ENCODE measurements around the gene CDH4. TPM values are rescaled to one million over a fixed set of nuclear protein-coding genes. Genes with fewer than 3 reads are reported as not detected.

The CDH4 gene
- total and polyA plus RNA-seq, 3 experiments from 2014 or later = 0.22 TPM; not detected in 2

GRCh38 chr20:61756966-61757677 is 505.1 kb downstream of the CDH4 start:
- ChIA-PET POLR2A (no interaction called here), CTCF (no interaction called here)
- H3K27me3 ChIP-seq (ENCODE audit: insufficient read depth, low read length, poor library complexity, severe bottlenecking) = no peaks in the 10 kb centered on the region
- no peak overlapping the region for H3K27ac ChIP-seq (ENCODE audit: low read depth, low read length)
- Mint-ChIP-seq H3K4me3 (no peak overlapping the region), H3K27me3 (no peaks in the 10 kb centered on the region), H3K36me3 (no peaks in the 10 kb centered on the region), H3K9me3 (peaks cover 0 to 7% (median 0%) of the 10 kb centered on the region in 5 donors), H3K27ac (no peak overlapping the region), H3K4me1 (no peaks in the 10 kb centered on the region)
- H3K36me3 ChIP-seq (ENCODE audit: insufficient read depth, low read length) = no peaks in the 10 kb centered on the region
- H3K4me3 ChIP-seq (ENCODE audit: low read length) = no peak overlapping the region
- H3K4me1 ChIP-seq (ENCODE audit: insufficient read depth, low read length) = no peaks in the 10 kb centered on the region
- H3K9me3 ChIP-seq (ENCODE audit: low read length) = no peaks in the 10 kb centered on the region
- no peak for DNase-seq

GRCh38 chr20:61757678-61758563 is 505.9 kb downstream of the CDH4 start:
- Mint-ChIP-seq H3K36me3 (no peaks in the 10 kb centered on the region), H3K4me1 (no peaks in the 10 kb centered on the region), H3K27me3 (no peaks in the 10 kb centered on the region), H3K9me3 (peaks cover 0 to 5% (median 0%) of the 10 kb centered on the region in 5 donors), H3K4me3 (no peak overlapping the region), H3K27ac (no peak overlapping the region)
- no peak overlapping the region for H3K4me3 ChIP-seq (ENCODE audit: low read length)
- no peaks in the 10 kb centered on the region for H3K27me3 ChIP-seq (ENCODE audit: insufficient read depth, low read length, poor library complexity, severe bottlenecking)
- CTCF ChIA-PET = no interaction called here
- no peaks in the 10 kb centered on the region for H3K9me3 ChIP-seq (ENCODE audit: low read length)
- DNase-seq = no peak
- H3K27ac ChIP-seq (ENCODE audit: low read depth, low read length) = no peak overlapping the region
- H3K36me3 ChIP-seq (ENCODE audit: insufficient read depth, low read length) = no peaks in the 10 kb centered on the region
- no peaks in the 10 kb centered on the region for H3K4me1 ChIP-seq (ENCODE audit: insufficient read depth, low read length)
- POLR2A ChIA-PET = no interaction called here

- H3K4me1 ChIP-seq (ENCODE audit: insufficient read depth, low read length) = no peaks in the 10 kb centered on the region
- H3K36me3 ChIP-seq (ENCODE audit: insufficient read depth, low read length) = no peaks in the 10 kb centered on the region
- ChIA-PET POLR2A (no interaction called here), CTCF (no interaction called here)
- no peak overlapping the region for H3K27ac ChIP-seq (ENCODE audit: low read depth, low read length)
- no peaks in the 10 kb centered on the region for H3K4me1 Mint-ChIP-seq
- peaks cover 0 to 4% of the 10 kb centered on the region in 2 donors for H3K27me3 Mint-ChIP-seq
- peaks cover 0 to 2% (median 0%) of the 10 kb centered on the region in 5 donors for H3K9me3 Mint-ChIP-seq
- H3K4me3 Mint-ChIP-seq = no peak overlapping the region
- no peak overlapping the region for H3K27ac Mint-ChIP-seq
- H3K27me3 ChIP-seq (ENCODE audit: insufficient read depth, low read length, poor library complexity, severe bottlenecking) = no peaks in the 10 kb centered on the region
- H3K36me3 Mint-ChIP-seq = no peaks in the 10 kb centered on the region
- no peak for DNase-seq
- H3K4me3 ChIP-seq (ENCODE audit: low read length) = no peak overlapping the region
- no peaks in the 10 kb centered on the region for H3K9me3 ChIP-seq (ENCODE audit: low read length)
These were observed 506.6 kb downstream of the CDH4 start for GRCh38 chr20:61758564-61759200.

- Histone ChIP-seq H3K36me3 (ENCODE audit: insufficient read depth, low read length) (no peaks in the 10 kb centered on the region), H3K4me1 (ENCODE audit: insufficient read depth, low read length) (no peaks in the 10 kb centered on the region), H3K27me3 (ENCODE audit: insufficient read depth, low read length, poor library complexity, severe bottlenecking) (no peaks in the 10 kb centered on the region), H3K27ac (ENCODE audit: low read depth, low read length) (no peak overlapping the region), H3K9me3 (ENCODE audit: low read length) (no peaks in the 10 kb centered on the region), H3K4me3 (ENCODE audit: low read length) (no peak overlapping the region)
- ChIA-PET CTCF (no interaction called here), POLR2A (no interaction called here)
- no peak overlapping the region for H3K4me3 Mint-ChIP-seq
- H3K36me3 Mint-ChIP-seq = no peaks in the 10 kb centered on the region
- peaks cover 2 to 4% of the 10 kb centered on the region in 2 donors for H3K27me3 Mint-ChIP-seq
- DNase-seq = no peak
- H3K4me1 Mint-ChIP-seq = no peaks in the 10 kb centered on the region
- no peak overlapping the region for H3K27ac Mint-ChIP-seq
- H3K9me3 Mint-ChIP-seq = no peaks in the 10 kb centered on the region
These were observed 507.4 kb downstream of the CDH4 start for GRCh38 chr20:61759286-61760065.

GRCh38 chr20:61760321-61760720 is 508.3 kb downstream of the CDH4 start:
- Mint-ChIP-seq H3K27me3 (peaks cover 4 to 5% of the 10 kb centered on the region in 2 donors), H3K4me1 (no peaks in the 10 kb centered on the region), H3K4me3 (no peak overlapping the region), H3K27ac (no peak overlapping the region), H3K36me3 (no peaks in the 10 kb centered on the region), H3K9me3 (no peaks in the 10 kb centered on the region)
- H3K27me3 ChIP-seq (ENCODE audit: insufficient read depth, low read length, poor library complexity, severe bottlenecking) = no peaks in the 10 kb centered on the region
- DNase-seq = no peak
- no peak overlapping the region for H3K4me3 ChIP-seq (ENCODE audit: low read length)
- no peak overlapping the region for H3K27ac ChIP-seq (ENCODE audit: low read depth, low read length)
- no peaks in the 10 kb centered on the region for H3K4me1 ChIP-seq (ENCODE audit: insufficient read depth, low read length)
- ChIA-PET CTCF (no interaction called here), POLR2A (no interaction called here)
- H3K9me3 ChIP-seq (ENCODE audit: low read length) = no peaks in the 10 kb centered on the region
- no peaks in the 10 kb centered on the region for H3K36me3 ChIP-seq (ENCODE audit: insufficient read depth, low read length)

GRCh38 chr20:61760731-61761130 is 508.7 kb downstream of the CDH4 start:
- peaks cover 4 to 5% of the 10 kb centered on the region in 2 donors for H3K27me3 Mint-ChIP-seq
- no peak overlapping the region for H3K27ac ChIP-seq (ENCODE audit: low read depth, low read length)
- H3K4me3 ChIP-seq (ENCODE audit: low read length) = no peak overlapping the region
- H3K4me1 Mint-ChIP-seq = no peaks in the 10 kb centered on the region
- no peak overlapping the region for H3K27ac Mint-ChIP-seq
- no peak overlapping the region for H3K4me3 Mint-ChIP-seq
- no peaks in the 10 kb centered on the region for H3K36me3 Mint-ChIP-seq
- DNase-seq = no peak
- H3K9me3 Mint-ChIP-seq = no peaks in the 10 kb centered on the region
- no peaks in the 10 kb centered on the region for H3K4me1 ChIP-seq (ENCODE audit: insufficient read depth, low read length)
- ChIA-PET CTCF (no interaction called here), POLR2A (no interaction called here)
- H3K36me3 ChIP-seq (ENCODE audit: insufficient read depth, low read length) = no peaks in the 10 kb centered on the region
- no peaks in the 10 kb centered on the region for H3K9me3 ChIP-seq (ENCODE audit: low read length)
- H3K27me3 ChIP-seq (ENCODE audit: insufficient read depth, low read length, poor library complexity, severe bottlenecking) = no peaks in the 10 kb centered on the region

- Mint-ChIP-seq H3K4me1 (no peaks in the 10 kb centered on the region), H3K9me3 (no peaks in the 10 kb centered on the region), H3K36me3 (no peaks in the 10 kb centered on the region), H3K27ac (no peak overlapping the region), H3K4me3 (no peak overlapping the region), H3K27me3 (peaks cover 4 to 5% of the 10 kb centered on the region in 2 donors)
- Histone ChIP-seq H3K4me3 (ENCODE audit: low read length) (no peak overlapping the region), H3K27me3 (ENCODE audit: insufficient read depth, low read length, poor library complexity, severe bottlenecking) (no peaks in the 10 kb centered on the region), H3K4me1 (ENCODE audit: insufficient read depth, low read length) (no peaks in the 10 kb centered on the region), H3K27ac (ENCODE audit: low read depth, low read length) (no peak overlapping the region), H3K36me3 (ENCODE audit: insufficient read depth, low read length) (no peaks in the 10 kb centered on the region), H3K9me3 (ENCODE audit: low read length) (no peaks in the 10 kb centered on the region)
- ChIA-PET CTCF (no interaction called here), POLR2A (no interaction called here)
- no peak for DNase-seq
These were observed 509.5 kb downstream of the CDH4 start for GRCh38 chr20:61761453-61762166.
